CD14-positive monocyte (primary cell): ENCODE results near the gene TRAPPC3L. TPM values are rescaled to one million over a fixed set of nuclear protein-coding genes. Genes with fewer than 3 reads are reported as not detected.

Experiments
- DNase-seq, 3 donors: peaks; one replicate each; pipeline ENCODE4 v3.0.0-alpha.2; 2011 to 2022
- H2AFZ ChIP-seq: 2 replicates; pipeline ENCODE4 v1.6.0; 2012; ENCODE audit warnings: mild to moderate bottlenecking, low read depth, low read length, inconsistent platforms; ENCODE audit not compliant: insufficient read depth, poor library complexity, severe bottlenecking
- H3K27ac ChIP-seq, 2 donors: 1 replicate in 1 of 2; 2 replicates in 1 of 2; pipeline ENCODE4 v1.5.1; 2012 to 2013; ENCODE audit warnings: low read length in 2 of 2, control low read depth in 1 of 2, inconsistent platforms in 1 of 2, low read depth in 1 of 2, mild to moderate bottlenecking in 1 of 2
- H3K27me3 ChIP-seq, 2 donors: one replicate each; pipeline versions ENCODE4 v1.6.0 to v1.6.1; 2011 to 2013; ENCODE audit warnings: low read length in 2 of 2; ENCODE audit not compliant: control insufficient read depth in 2 of 2, insufficient read depth in 2 of 2
- H3K36me3 ChIP-seq, 2 donors: replicated peaks in 1 of 2; 1 replicate in 1 of 2; 2 replicates in 1 of 2; pipeline versions ENCODE4 v1.5.1 to v1.6.1; 2012 to 2013; ENCODE audit warnings: low read length in 2 of 2, control low read depth in 1 of 2, inconsistent platforms in 1 of 2, mild to moderate bottlenecking in 1 of 2; ENCODE audit not compliant: insufficient read depth in 2 of 2, control insufficient read depth in 1 of 2
- H3K4me1 ChIP-seq, 2 donors: 1 replicate in 1 of 2; 2 replicates in 1 of 2; pipeline versions ENCODE4 v1.5.1 to v1.6.1; 2012 to 2013; ENCODE audit warnings: low read length in 2 of 2, control low read depth in 1 of 2, inconsistent platforms in 1 of 2, mild to moderate bottlenecking in 1 of 2, moderate library complexity in 1 of 2; ENCODE audit not compliant: insufficient read depth in 2 of 2, control insufficient read depth in 1 of 2
- H3K4me2 ChIP-seq: replicated peaks from 2 replicates; pipeline ENCODE3; 2012; ENCODE audit warnings: low read length, moderate library complexity, mild to moderate bottlenecking; ENCODE audit not compliant: poor library complexity, severe bottlenecking; ENCODE audit errors: extremely low read depth
- H3K4me3 ChIP-seq, 3 experiments: fragments of 200-600 bp in 1 of 3; sonication (generic) in 1 of 3; replicated peaks in 1 of 3; 1 replicate in 2 of 3; 2 replicates in 1 of 3; pipeline ENCODE4 v1.5.1; 2011 to 2013; ENCODE audit warnings: low read length in 3 of 3, mild to moderate bottlenecking in 3 of 3, control low read depth in 2 of 3, low read depth in 2 of 3, inconsistent platforms in 1 of 3, moderate library complexity in 1 of 3
- H3K79me2 ChIP-seq: 2 replicates; pipeline ENCODE4 v1.6.0; 2012; ENCODE audit warnings: mild to moderate bottlenecking, control low read depth, inconsistent platforms, low read length, moderate library complexity; ENCODE audit not compliant: insufficient read depth
- H3K9ac ChIP-seq: 2 replicates; pipeline ENCODE4 v1.6.0; 2017; ENCODE audit warnings: low read length, mild to moderate bottlenecking; ENCODE audit not compliant: insufficient read depth, poor library complexity, severe bottlenecking
- H3K9me3 ChIP-seq, 2 donors: replicated peaks in 1 of 2; 1 replicate in 1 of 2; 2 replicates in 1 of 2; pipeline versions ENCODE4 v1.5.1 to v1.6.1; 2012 to 2013; ENCODE audit warnings: low read length in 2 of 2, control low read depth in 1 of 2; ENCODE audit not compliant: control insufficient read depth in 1 of 2, insufficient read depth in 1 of 2
- H4K20me1 ChIP-seq: 2 replicates; pipeline ENCODE4 v1.6.0; 2012; ENCODE audit warnings: mild to moderate bottlenecking, low read length, control low read depth, moderate library complexity; ENCODE audit not compliant: insufficient read depth
- H3K27ac Mint-ChIP-seq, 7 donors: one replicate each; pipeline ENCODE4 v1.8.0; 2020; ENCODE audit warnings: mild to moderate bottlenecking in 7 of 7, mixed read lengths in 7 of 7, moderate library complexity in 6 of 7, inconsistent platforms in 2 of 7
- H3K27me3 Mint-ChIP-seq, 3 donors: one replicate each; pipeline ENCODE4 v1.8.0; 2021 to 2022; ENCODE audit warnings: low read depth in 3 of 3, mild to moderate bottlenecking in 3 of 3, mixed read lengths in 3 of 3, moderate library complexity in 3 of 3, inconsistent platforms in 1 of 3
- H3K36me3 Mint-ChIP-seq, 2 donors: one replicate each; pipeline ENCODE4 v1.8.0; 2020; ENCODE audit warnings: mixed read lengths in 2 of 2, inconsistent platforms in 1 of 2, mild to moderate bottlenecking in 1 of 2
- H3K4me1 Mint-ChIP-seq: one replicate; pipeline ENCODE4 v1.8.0; 2020; ENCODE audit warnings: mild to moderate bottlenecking, mixed read lengths
- H3K4me3 Mint-ChIP-seq, 2 donors: one replicate each; pipeline ENCODE4 v1.8.0; 2020; ENCODE audit warnings: mild to moderate bottlenecking in 2 of 2, mixed read lengths in 2 of 2, moderate library complexity in 1 of 2
- H3K9me3 Mint-ChIP-seq, 7 donors: one replicate each; pipeline ENCODE4 v1.8.0; 2020 to 2022; ENCODE audit warnings: mixed read lengths in 7 of 7, mild to moderate bottlenecking in 6 of 7, moderate library complexity in 6 of 7, inconsistent platforms in 2 of 7
- CTCF ChIP-seq: fragments of 200-600 bp; IDR thresholded peaks from one replicate; pipeline ENCODE4 v1.8.0; 2022; ENCODE audit warnings: antibody characterized with exemption, mild to moderate bottlenecking
- WGBS: methylation state at CpG from one replicate; pipeline ENCODE4 v1.1.5; 2013; ENCODE audit warnings: missing lambda C conversion rate; ENCODE audit not compliant: insufficient coverage; 5-methylcytosine and 5-hydroxymethylcytosine counted together
- intact Hi-C, 2 donors: fragments of 100-400 bp; cut with micrococcal nuclease; formaldehyde crosslinking; loops; one replicate each; pipeline versions ENCODE4 v1.15.0 to v1.15.1; 2023
- polyA plus RNA-seq, 3 donors: library from polyadenylated mRNA; depleted of rRNA in 1 of 3; unstranded in 2 of 3; stranded (reverse) in 1 of 3; fragments of 300-500 nt in 2 of 3; fragments of >200 nt in 1 of 3; fragmentation: Illumina TruSeq in 2 of 3; gene quantifications; 1 replicate in 2 of 3; 2 replicates in 1 of 3; pipeline ENCODE4 v1.2.3, GENCODE V29; 2012 to 2021

TRAPPC3L gene
- polyA plus RNA-seq, 3 donors = 0.17 TPM; not detected in 2

DNA sequence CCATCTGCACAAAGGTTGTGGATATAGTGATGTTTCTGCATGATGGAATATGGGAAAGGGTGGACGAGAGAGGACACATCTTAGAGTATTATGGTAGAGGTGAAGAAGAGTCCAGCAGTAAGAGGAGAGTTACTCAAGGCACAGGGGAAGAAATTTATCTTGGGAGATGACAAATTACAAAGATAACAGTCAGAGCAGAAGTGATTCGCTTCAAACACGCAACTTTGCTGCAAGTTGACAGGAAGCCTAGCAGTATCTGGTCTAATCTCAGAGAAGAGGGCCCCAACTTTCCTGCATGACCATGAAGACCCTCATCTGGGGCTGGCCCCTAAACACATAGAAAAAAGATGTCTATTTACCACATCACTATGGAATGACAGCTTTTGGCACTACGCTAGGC lies 85.6 kb downstream of the TRAPPC3L start:
- H3K27ac Mint-ChIP-seq = no peak overlapping the region
- H3K27me3 ChIP-seq = no peaks in the 10 kb centered on the region

DNA sequence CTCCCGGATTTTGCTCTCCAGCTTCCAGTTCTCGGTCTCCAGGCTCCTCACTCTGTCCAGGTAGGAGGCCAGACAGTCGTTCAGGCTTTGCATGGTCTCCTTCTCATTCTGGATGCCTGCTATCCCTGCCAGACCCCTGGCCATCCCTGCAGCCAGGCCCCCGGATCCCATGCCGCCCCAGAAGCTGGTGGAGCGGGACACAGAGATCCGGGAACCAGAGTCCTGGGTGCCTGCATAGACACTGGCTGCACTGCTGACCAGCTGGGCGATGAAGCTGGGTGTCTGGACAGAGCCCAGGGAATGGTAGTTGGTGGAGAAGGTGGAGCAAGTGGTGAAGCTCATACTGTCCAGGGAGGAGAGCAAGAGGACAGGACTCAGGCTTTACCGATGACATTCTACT lies 87.2 kb downstream of the TRAPPC3L start:
- Histone ChIP-seq H3K9me3 (no peaks in the 10 kb centered on the region), H2AFZ (no peak overlapping the region), H3K9ac (no peak overlapping the region), H3K27me3 (no peaks in the 10 kb centered on the region), H4K20me1 (no peaks in the 10 kb centered on the region), H3K27ac (no peak overlapping the region), H3K4me1 (peaks cover 33 to 49% of the 10 kb centered on the region in 2 donors), H3K36me3 (no peaks in the 10 kb centered on the region), H3K79me2 (peaks cover 12% of the 10 kb centered on the region), H3K4me2 (no peak overlapping the region), H3K4me3 (no peak overlapping the region)
- peaks cover 46% of the 10 kb centered on the region for H3K4me1 Mint-ChIP-seq
- TF ChIP-seq CTCF = no peak
- intact Hi-C loops = no loop called here
- peaks cover 0 to 1% (median 0%) of the 10 kb centered on the region in 7 donors for H3K9me3 Mint-ChIP-seq
- peak overlapping the region in 1 of 7 donors; percentile 9 for H3K27ac Mint-ChIP-seq
- no peak for DNase-seq
- H3K36me3 Mint-ChIP-seq = peaks cover 3 to 9% of the 10 kb centered on the region in 2 donors
- 99% methylated on average over 8 of the region's 9 CpGs for WGBS
- no peak overlapping the region for H3K4me3 Mint-ChIP-seq
- peaks cover 0 to 3% (median 2%) of the 10 kb centered on the region in 3 donors for H3K27me3 Mint-ChIP-seq

More for the DNA sequence above, 85.6 kb downstream of the TRAPPC3L start:
- Histone ChIP-seq H3K79me2 (peaks cover 14% of the 10 kb centered on the region), H3K4me1 (peaks cover 47 to 63% of the 10 kb centered on the region in 2 donors), H3K27ac (no peak overlapping the region), H3K9ac (no peak overlapping the region), H3K36me3 (no peaks in the 10 kb centered on the region), H4K20me1 (no peaks in the 10 kb centered on the region), H3K4me3 (no peak overlapping the region), H2AFZ (no peak overlapping the region), H3K9me3 (no peaks in the 10 kb centered on the region), H3K4me2 (no peak overlapping the region)
- no peak for DNase-seq
- Mint-ChIP-seq H3K4me3 (no peak overlapping the region), H3K36me3 (peaks cover 8 to 11% of the 10 kb centered on the region in 2 donors), H3K27me3 (peaks cover 0 to 3% (median 2%) of the 10 kb centered on the region in 3 donors), H3K9me3 (peaks cover 0 to 1% (median 0%) of the 10 kb centered on the region in 7 donors), H3K4me1 (peaks cover 59% of the 10 kb centered on the region)
- intact Hi-C loops = no loop called here
- 84% methylated on average over 3 of the region's 4 CpGs for WGBS
- TF ChIP-seq CTCF = no peak
